Measurements from ENCODE around the gene ARL15.

Gene ARL15

GRCh38 chr5:53934151-53934820 is 376.1 kb downstream of the ARL15 start:
- no peak for DNase-seq (ENCODE audit: low spot score)

GRCh38 chr5:53932351-53932750 is 378.0 kb downstream of the ARL15 start:
- no peak for DNase-seq (ENCODE audit: low spot score)

- DNase-seq (ENCODE audit: low spot score), result no peak
Observed at GRCh38 chr5:53930457-53930856, 379.9 kb downstream of the ARL15 start.

GRCh38 chr5:53929570-53929969 is 380.8 kb downstream of the ARL15 start:
- DNase-seq (ENCODE audit: low spot score), result no peak

GRCh38 chr5:53929152-53929551 is 381.2 kb downstream of the ARL15 start:
- no peak for DNase-seq (ENCODE audit: low spot score)

- no peak for DNase-seq (ENCODE audit: low spot score)
Observed at GRCh38 chr5:53928641-53929040, 381.7 kb downstream of the ARL15 start.

GRCh38 chr5:53927668-53928247 is 382.6 kb downstream of the ARL15 start:
- no peak for DNase-seq (ENCODE audit: low spot score)

- DNase-seq (ENCODE audit: low spot score), result no peak
Observed at GRCh38 chr5:53926026-53926425, 384.3 kb downstream of the ARL15 start.

GRCh38 chr5:53924392-53924791 is 386.0 kb downstream of the ARL15 start:
- no peak for DNase-seq (ENCODE audit: low spot score)

GRCh38 chr5:53923961-53924360 is 386.4 kb downstream of the ARL15 start:
- DNase-seq (ENCODE audit: low spot score), result no peak

GRCh38 chr5:53922508-53923498 is 387.6 kb downstream of the ARL15 start:
- no peak for DNase-seq (ENCODE audit: low spot score)

- DNase-seq (ENCODE audit: low spot score), result no peak
Observed at GRCh38 chr5:53917826-53918225, 392.5 kb downstream of the ARL15 start.

GRCh38 chr5:53917095-53917494 is 393.3 kb downstream of the ARL15 start:
- DNase-seq (ENCODE audit: low spot score), result no peak

- DNase-seq (ENCODE audit: low spot score), result no peak
Observed at GRCh38 chr5:53915120-53915519, 395.3 kb downstream of the ARL15 start.

- DNase-seq (ENCODE audit: low spot score), result no peak
Observed at GRCh38 chr5:53913941-53914340, 396.4 kb downstream of the ARL15 start.

- DNase-seq (ENCODE audit: low spot score), result no peak
Observed at GRCh38 chr5:53908757-53909156, 401.6 kb downstream of the ARL15 start.

- DNase-seq (ENCODE audit: low spot score), result no peak
Observed at GRCh38 chr5:53907827-53908226, 402.5 kb downstream of the ARL15 start.

- DNase-seq (ENCODE audit: low spot score), result no peak
Observed at GRCh38 chr5:53906736-53907135, 403.6 kb downstream of the ARL15 start.

- no peak for DNase-seq (ENCODE audit: low spot score)
Observed at GRCh38 chr5:53902296-53902907, 408.0 kb downstream of the ARL15 start.

- no peak for DNase-seq (ENCODE audit: low spot score)
Observed at GRCh38 chr5:53900677-53901076, 409.7 kb downstream of the ARL15 start.

- DNase-seq (ENCODE audit: low spot score), result no peak
Observed at GRCh38 chr5:53895091-53895683, 415.2 kb downstream of the ARL15 start.

GRCh38 chr5:53893626-53894025 is 416.7 kb downstream of the ARL15 start:
- no peak for DNase-seq (ENCODE audit: low spot score)
